NCI-H1417 treated with DMSO at 0.1 percent for 48 hours (cell line): ENCODE results near the gene FSTL4.

Source experiments
- DNase-seq: peaks from one replicate; lab custom pipeline; 2025; lab: John Stamatoyannopoulos, UW

FSTL4 gene

GRCh38 chr5:133514456-133514855 is 97.9 kb downstream of the FSTL4 start:
- DNase-seq: no peak

- DNase-seq: no peak
Measured at GRCh38 chr5:133512896-133513295, 99.4 kb downstream of the FSTL4 start.

- no peak for DNase-seq
Measured at GRCh38 chr5:133511653-133512235, 100.6 kb downstream of the FSTL4 start.

GRCh38 chr5:133510634-133511262 is 101.6 kb downstream of the FSTL4 start:
- DNase-seq: no peak

- no peak for DNase-seq
Measured at GRCh38 chr5:133509742-133510079, 102.6 kb downstream of the FSTL4 start.

GRCh38 chr5:133508845-133509741 is 103.2 kb downstream of the FSTL4 start:
- no peak for DNase-seq

- DNase-seq: no peak
Measured at GRCh38 chr5:133508331-133508730, 104.0 kb downstream of the FSTL4 start.

- DNase-seq: no peak
Measured at GRCh38 chr5:133506181-133506580, 106.2 kb downstream of the FSTL4 start.

- no peak for DNase-seq
Measured at GRCh38 chr5:133503511-133503910, 108.8 kb downstream of the FSTL4 start.

GRCh38 chr5:133499895-133500294 is 112.4 kb downstream of the FSTL4 start:
- no peak for DNase-seq

GRCh38 chr5:133497608-133498348 is 114.6 kb downstream of the FSTL4 start:
- DNase-seq: no peak

GRCh38 chr5:133496631-133497030 is 115.7 kb downstream of the FSTL4 start:
- DNase-seq: no peak

GRCh38 chr5:133494923-133495246 is 117.5 kb downstream of the FSTL4 start:
- DNase-seq: no peak

GRCh38 chr5:133494232-133494922 is 118.0 kb downstream of the FSTL4 start:
- DNase-seq: no peak

- no peak for DNase-seq
Measured at GRCh38 chr5:133489632-133490031, 122.7 kb downstream of the FSTL4 start.

- DNase-seq: no peak
Measured at GRCh38 chr5:133487093-133487492, 125.2 kb downstream of the FSTL4 start.

GRCh38 chr5:133485468-133485867 is 126.9 kb downstream of the FSTL4 start:
- DNase-seq: no peak

- no peak for DNase-seq
Measured at GRCh38 chr5:133483406-133484090, 128.8 kb downstream of the FSTL4 start.

GRCh38 chr5:133482028-133482427 is 130.3 kb downstream of the FSTL4 start:
- DNase-seq: no peak

- no peak for DNase-seq
Measured at GRCh38 chr5:133480866-133481265, 131.5 kb downstream of the FSTL4 start.

GRCh38 chr5:133480366-133480765 is 132.0 kb downstream of the FSTL4 start:
- DNase-seq: no peak
